Endothelial cell of hepatic sinusoid (primary cell): ENCODE results near the gene GRAMD2A.

ENCODE experiments used
- in situ Hi-C: cut with HindIII; loops from 2 replicates; pipeline ENCODE4 v1.10.0; 2017; ENCODE audit warnings: low sequenced_read_pairs

GRAMD2A gene

GRCh38 chr15:72220687-72221086 lies 23.1 kb upstream of the GRAMD2A start:
- in situ Hi-C loops = no loop called here

GRCh38 chr15:72217216-72217615 lies 19.6 kb upstream of the GRAMD2A start:
- in situ Hi-C loops = no loop called here

GRCh38 chr15:72216079-72216478 lies 18.5 kb upstream of the GRAMD2A start:
- in situ Hi-C loops = no loop called here

- in situ Hi-C loops = no loop called here
Measured at GRCh38 chr15:72207558-72208085, 10.0 kb upstream of the GRAMD2A start.

GRCh38 chr15:72206677-72207000 lies 9.1 kb upstream of the GRAMD2A start:
- in situ Hi-C loops = no loop called here

GRCh38 chr15:72205896-72206676 lies 8.5 kb upstream of the GRAMD2A start:
- in situ Hi-C loops = no loop called here

- in situ Hi-C loops = no loop called here
Measured at GRCh38 chr15:72205273-72205672, 7.7 kb upstream of the GRAMD2A start.

- in situ Hi-C loops = loop anchor here (5.0 kb wide), 1 partner anchor 69 kb away; the partner anchor contains the start of gene PARP6
Measured at GRCh38 chr15:72203507-72203837, 5.9 kb upstream of the GRAMD2A start.

- in situ Hi-C loops = loop anchor here (5.0 kb wide), 1 partner anchor 69 kb away; the partner anchor contains the start of gene PARP6
Measured at GRCh38 chr15:72202801-72203506, 5.4 kb upstream of the GRAMD2A start.

- in situ Hi-C loops = loop anchor here (5.0 kb wide), 1 partner anchor 70 kb away; the partner anchor contains the start of gene PARP6
Measured at GRCh38 chr15:72202302-72202701, 4.7 kb upstream of the GRAMD2A start.

GRCh38 chr15:72201391-72201921 lies 3.9 kb upstream of the GRAMD2A start:
- in situ Hi-C loops = loop anchor here (5.0 kb wide), 1 partner anchor 71 kb away; the partner anchor contains the start of gene PARP6

- in situ Hi-C loops = loop anchor here (5.0 kb wide), 1 partner anchor 72 kb away; the partner anchor contains the start of gene PARP6
Measured at GRCh38 chr15:72200395-72201237, 3.0 kb upstream of the GRAMD2A start.

- in situ Hi-C loops = loop anchor here (5.0 kb wide), 1 partner anchor 73 kb away; the partner anchor contains the start of gene PARP6
Measured at GRCh38 chr15:72199721-72200212, 2.2 kb upstream of the GRAMD2A start.

GRCh38 chr15:72199205-72199515 lies 1.6 kb upstream of the GRAMD2A start:
- in situ Hi-C loops = no loop called here

GRCh38 chr15:72198356-72199204 lies 993 bp upstream of the GRAMD2A start:
- in situ Hi-C loops = no loop called here

- in situ Hi-C loops = no loop called here
Measured at GRCh38 chr15:72197041-72197459, 537 bp downstream of the GRAMD2A start.

GRCh38 chr15:72196409-72197040 lies 1.1 kb downstream of the GRAMD2A start:
- in situ Hi-C loops = no loop called here

- in situ Hi-C loops = no loop called here
Measured at GRCh38 chr15:72195101-72195511, 2.5 kb downstream of the GRAMD2A start.

- in situ Hi-C loops = loop anchor here (5.0 kb wide), 1 partner anchor 67 kb away; no protein-coding TSS in a partner anchor
Measured at GRCh38 chr15:72193836-72194396, 3.7 kb downstream of the GRAMD2A start.
